GDM1 (cell line): ENCODE data around the gene NPDC1.

Experiments
- DNase-seq: peaks from one replicate; lab custom pipeline; 2025; lab: John Stamatoyannopoulos, UW

Gene NPDC1

GRCh38 chr9:137025517-137025966, 20.4 kb downstream of the NPDC1 start:
- no peak for DNase-seq

GRCh38 chr9:137023583-137023991, 22.4 kb downstream of the NPDC1 start:
- DNase-seq, result no peak

- no peak for DNase-seq
Measured at GRCh38 chr9:137023157-137023556, 22.8 kb downstream of the NPDC1 start.

- no peak for DNase-seq
Measured at GRCh38 chr9:137022662-137023008, 23.3 kb downstream of the NPDC1 start.

GRCh38 chr9:137021979-137022661, 23.9 kb downstream of the NPDC1 start:
- peak; percentile 59 for DNase-seq

- no peak for DNase-seq
Measured at GRCh38 chr9:137021568-137021978, 24.4 kb downstream of the NPDC1 start.

GRCh38 chr9:137020771-137021567, 25.0 kb downstream of the NPDC1 start:
- DNase-seq, result no peak

- no peak for DNase-seq
Measured at GRCh38 chr9:137019891-137020683, 25.9 kb downstream of the NPDC1 start.

- no peak for DNase-seq
Measured at GRCh38 chr9:137018761-137019559, 27.0 kb downstream of the NPDC1 start.

GRCh38 chr9:137017791-137018497, 28.0 kb downstream of the NPDC1 start:
- no peak for DNase-seq

- DNase-seq, result no peak
Measured at GRCh38 chr9:137017071-137017470, 28.9 kb downstream of the NPDC1 start.

- DNase-seq, result no peak
Measured at GRCh38 chr9:137016436-137016835, 29.5 kb downstream of the NPDC1 start.

GRCh38 chr9:137015976-137016375, 30.0 kb downstream of the NPDC1 start:
- DNase-seq, result no peak

- DNase-seq, result no peak
Measured at GRCh38 chr9:137015540-137015930, 30.4 kb downstream of the NPDC1 start.

- no peak for DNase-seq
Measured at GRCh38 chr9:137014776-137015539, 31.0 kb downstream of the NPDC1 start.

GRCh38 chr9:137014166-137014565, 31.8 kb downstream of the NPDC1 start:
- no peak for DNase-seq

GRCh38 chr9:137013571-137013940, 32.4 kb downstream of the NPDC1 start:
- DNase-seq, result no peak

- DNase-seq, result no peak
Measured at GRCh38 chr9:137012694-137013570, 33.0 kb downstream of the NPDC1 start.

GRCh38 chr9:137011907-137012675, 33.9 kb downstream of the NPDC1 start:
- DNase-seq, result no peak
